ENCODE data around the gene RAD9A. TPM values are rescaled to one million over a fixed set of nuclear protein-coding genes. Genes with fewer than 3 reads are reported as not detected.

Gene RAD9A
- total and polyA plus RNA-seq, 9 of the 15 experiments (the other 6 are each of a cell fraction or from before 2014, with no cell fraction given) = 1.4 to 41.2 (median 16.1) TPM

- TF ChIP-seq, protein P1, sequence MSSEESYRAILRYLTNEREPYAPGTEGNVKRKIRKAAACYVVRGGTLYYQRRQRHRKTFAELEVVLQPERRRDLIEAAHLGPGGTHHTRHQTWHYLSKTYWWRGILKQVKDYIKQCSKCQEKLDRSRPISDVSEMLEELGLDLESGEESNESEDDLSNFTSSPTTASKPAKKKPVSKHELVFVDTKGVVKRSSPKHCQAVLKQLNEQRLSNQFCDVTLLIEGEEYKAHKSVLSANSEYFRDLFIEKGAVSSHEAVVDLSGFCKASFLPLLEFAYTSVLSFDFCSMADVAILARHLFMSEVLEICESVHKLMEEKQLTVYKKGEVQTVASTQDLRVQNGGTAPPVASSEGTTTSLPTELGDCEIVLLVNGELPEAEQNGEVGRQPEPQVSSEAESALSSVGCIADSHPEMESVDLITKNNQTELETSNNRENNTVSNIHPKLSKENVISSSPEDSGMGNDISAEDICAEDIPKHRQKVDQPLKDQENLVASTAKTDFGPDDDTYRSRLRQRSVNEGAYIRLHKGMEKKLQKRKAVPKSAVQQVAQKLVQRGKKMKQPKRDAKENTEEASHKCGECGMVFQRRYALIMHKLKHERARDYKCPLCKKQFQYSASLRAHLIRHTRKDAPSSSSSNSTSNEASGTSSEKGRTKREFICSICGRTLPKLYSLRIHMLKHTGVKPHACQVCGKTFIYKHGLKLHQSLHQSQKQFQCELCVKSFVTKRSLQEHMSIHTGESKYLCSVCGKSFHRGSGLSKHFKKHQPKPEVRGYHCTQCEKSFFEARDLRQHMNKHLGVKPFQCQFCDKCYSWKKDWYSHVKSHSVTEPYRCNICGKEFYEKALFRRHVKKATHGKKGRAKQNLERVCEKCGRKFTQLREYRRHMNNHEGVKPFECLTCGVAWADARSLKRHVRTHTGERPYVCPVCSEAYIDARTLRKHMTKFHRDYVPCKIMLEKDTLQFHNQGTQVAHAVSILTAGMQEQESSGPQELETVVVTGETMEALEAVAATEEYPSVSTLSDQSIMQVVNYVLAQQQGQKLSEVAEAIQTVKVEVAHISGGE (CRISPR knock-in tag; IDR thresholded peaks at IDR 0.05) = no peak
- TF ChIP-seq, protein P2, sequence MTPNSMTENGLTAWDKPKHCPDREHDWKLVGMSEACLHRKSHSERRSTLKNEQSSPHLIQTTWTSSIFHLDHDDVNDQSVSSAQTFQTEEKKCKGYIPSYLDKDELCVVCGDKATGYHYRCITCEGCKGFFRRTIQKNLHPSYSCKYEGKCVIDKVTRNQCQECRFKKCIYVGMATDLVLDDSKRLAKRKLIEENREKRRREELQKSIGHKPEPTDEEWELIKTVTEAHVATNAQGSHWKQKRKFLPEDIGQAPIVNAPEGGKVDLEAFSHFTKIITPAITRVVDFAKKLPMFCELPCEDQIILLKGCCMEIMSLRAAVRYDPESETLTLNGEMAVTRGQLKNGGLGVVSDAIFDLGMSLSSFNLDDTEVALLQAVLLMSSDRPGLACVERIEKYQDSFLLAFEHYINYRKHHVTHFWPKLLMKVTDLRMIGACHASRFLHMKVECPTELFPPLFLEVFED (CRISPR knock-in tag; conservative IDR thresholded peaks at IDR 0.05) = peak; percentile 83
- TF ChIP-seq POLR2A (conservative IDR thresholded peaks at IDR 0.05) (peak; percentile 48), AFF4 (CRISPR knock-in tag; IDR thresholded peaks at IDR 0.05) (peak; percentile 63), NEUROD1 (IDR thresholded peaks at IDR 0.05; ENCODE audit: borderline replicate concordance, low read depth, low read length, partially characterized antibody) (peak; percentile 32), ATF1 (CRISPR knock-in tag; IDR thresholded peaks at IDR 0.05) (no peak), ATF1 (tag; IDR thresholded peaks at IDR 0.05) (no peak), HDAC1 (IDR thresholded peaks at IDR 0.05) (peak in 1 of 2 experiments; percentile 64; a peak in 1 of 4 replicates), SRF (CRISPR knock-in tag; IDR thresholded peaks at IDR 0.05) (peak; percentile 27 to 90; a peak in 2 of 4 replicates), MYC (IDR thresholded peaks at IDR 0.05; ENCODE audit: low read depth, low read length) (peak; percentile 76), MYC (CRISPR knock-in tag; IDR thresholded peaks at IDR 0.05; ENCODE audit: borderline replicate concordance, low read depth) (no peak), CBX1 (IDR thresholded peaks at IDR 0.05; ENCODE audit: low read depth) (0 out of 2 replicates have a peak, but pooled peaks have one; percentile 36), GATA2 (CRISPR knock-in tag; IDR thresholded peaks at IDR 0.05) (0 out of 2 replicates have a peak, but pooled peaks have one; percentile 30), ZNF444 (CRISPR knock-in tag; IDR thresholded peaks at IDR 0.05) (0 out of 2 replicates have a peak, but pooled peaks have one; percentile 38), TEAD4 (IDR thresholded peaks at IDR 0.05; ENCODE audit: low read length) (no peak), TEAD4 (CRISPR knock-in tag; IDR thresholded peaks at IDR 0.05; ENCODE audit: borderline replicate concordance) (no peak), DDX20 (tag; IDR thresholded peaks at IDR 0.05; ENCODE audit: low read depth) (no peak), LCOR (CRISPR knock-in tag; IDR thresholded peaks at IDR 0.05) (peak; percentile 74), SNRNP70 (optimal IDR thresholded peaks at IDR 0.05; ENCODE audit: low read depth, low read length) (no peak)
These were observed 44.8 kb downstream of the RAD9A start (continued) for GRCh38 chr11:67436459-67437081.
